Esophagus squamous epithelium (tissue), 5 donors: ENCODE data around the gene CLDN14. TPM values are rescaled to one million over a fixed set of nuclear protein-coding genes. Genes with fewer than 3 reads are reported as not detected.

Source experiments
- DNase-seq: peaks from one replicate; lab custom pipeline; 2025; lab: John Stamatoyannopoulos, UW
- H3K27ac ChIP-seq, 4 donors: fragments of 200-600 bp; sonication (generic); one replicate each; pipeline ENCODE4 v1.5.1; 2016 to 2019; ENCODE audit warnings: mild to moderate bottlenecking in 1 of 4
- H3K27me3 ChIP-seq, 4 donors: fragments of 200-600 bp; sonication (generic); 1 replicate in 3 of 4; 2 replicates in 1 of 4; pipeline versions ENCODE4 v1.5.1 to v1.6.0; 2017 to 2021; ENCODE audit warnings: antibody characterized with exemption in 1 of 4
- H3K36me3 ChIP-seq, 3 donors: fragments of 200-600 bp; sonication (generic); one replicate each; pipeline ENCODE4 v1.5.1; 2016 to 2019
- H3K4me1 ChIP-seq, 3 donors: fragments of 200-600 bp; sonication (generic); one replicate each; pipeline ENCODE4 v1.5.1; 2017 to 2019
- H3K4me3 ChIP-seq, 4 donors: fragments of 200-600 bp; sonication (generic); 1 replicate in 3 of 4; 2 replicates in 1 of 4; pipeline ENCODE4 v1.5.1; 2016 to 2019; ENCODE audit warnings: mild to moderate bottlenecking in 2 of 4, moderate library complexity in 1 of 4
- H3K9me3 ChIP-seq, 3 donors: fragments of 200-600 bp; sonication (generic); one replicate each; pipeline ENCODE4 v1.5.1; 2016 to 2019
- CTCF ChIP-seq, 6 experiments: fragments of 450-650 bp in 4 of 6; fragments of 200-600 bp in 2 of 6; sonication (generic) in 2 of 6; IDR thresholded peaks; one replicate each; pipeline ENCODE4 v1.5.1; 2016 to 2019; ENCODE audit warnings: antibody characterized with exemption in 6 of 6, mild to moderate bottlenecking in 4 of 6, moderate library complexity in 4 of 6
- POLR2A ChIP-seq, 4 donors: fragments of 450-650 bp; IDR thresholded peaks; one replicate each; pipeline ENCODE4 v1.6.1; 2017; ENCODE audit warnings: antibody characterized with exemption in 4 of 4, mild to moderate bottlenecking in 4 of 4, moderate library complexity in 3 of 4
- WGBS, 2 donors: methylation state at CpG; one replicate each; pipeline ENCODE4 v1.1.5; 2018; 5-methylcytosine and 5-hydroxymethylcytosine counted together
- intact Hi-C: fragments of 100-400 bp; cut with DNase I; formaldehyde crosslinking; loops from one replicate; pipeline ENCODE4 v1.15.0; 2022
- total RNA-seq, 4 donors: library from RNA; depleted of rRNA; stranded (reverse); fragments of >200 nt; gene quantifications; one replicate each; pipeline ENCODE4 v1.1.0, GENCODE V29; 2016
- donor health status: DM: yes; HTN: yes; CAD: no.

The CLDN14 gene
- total RNA-seq, 4 donors from 2014 or later, result not detected

GRCh38 chr21:36507397-36508018, 27.6 kb upstream of the CLDN14 start:
- no peak for DNase-seq
- H3K27me3 ChIP-seq, result peaks cover 0 to 4% (median 0%) of the 10 kb centered on the region in 4 donors
- H3K4me1 ChIP-seq, result peaks cover 0 to 55% (median 8%) of the 10 kb centered on the region in 3 donors
- no peak overlapping the region for H3K4me3 ChIP-seq
- intact Hi-C loops, result loop anchor here (10.0 kb wide), 2 partner anchors 197 to 417 kb away; no protein-coding TSS in a partner anchor
- 47 to 51% methylated on average over 9 of the region's 9 CpGs for WGBS, 2 donors
- no peaks in the 10 kb centered on the region for H3K36me3 ChIP-seq
- H3K27ac ChIP-seq, result peak overlapping the region in 1 of 4 donors; percentile 28
- TF ChIP-seq POLR2A (IDR thresholded peaks at IDR 0.05), result no peak
- TF ChIP-seq CTCF (IDR thresholded peaks at IDR 0.05), result no peak
- H3K9me3 ChIP-seq, result no peaks in the 10 kb centered on the region

GRCh38 chr21:36506482-36506881, 26.6 kb upstream of the CLDN14 start:
- peaks cover 0 to 55% (median 8%) of the 10 kb centered on the region in 3 donors for H3K4me1 ChIP-seq
- intact Hi-C loops, result loop anchor here (10.0 kb wide), 2 partner anchors 198 to 418 kb away; no protein-coding TSS in a partner anchor
- DNase-seq, result no peak
- H3K27me3 ChIP-seq, result peaks cover 0 to 4% (median 0%) of the 10 kb centered on the region in 4 donors
- TF ChIP-seq CTCF (IDR thresholded peaks at IDR 0.05), result no peak
- TF ChIP-seq POLR2A (IDR thresholded peaks at IDR 0.05), result no peak
- WGBS, 2 donors, result 78 to 80% methylated on average over 9 of the region's 9 CpGs
- H3K4me3 ChIP-seq, result no peak overlapping the region
- H3K36me3 ChIP-seq, result no peaks in the 10 kb centered on the region
- H3K27ac ChIP-seq, result no peak overlapping the region
- no peaks in the 10 kb centered on the region for H3K9me3 ChIP-seq

GRCh38 chr21:36504067-36505058, 24.4 kb upstream of the CLDN14 start:
- TF ChIP-seq POLR2A (IDR thresholded peaks at IDR 0.05), result no peak
- TF ChIP-seq CTCF (IDR thresholded peaks at IDR 0.05), result peak; percentile 78 to 96 (median 90)
- Histone ChIP-seq H3K4me3 (no peak overlapping the region), H3K27ac (no peak overlapping the region), H3K4me1 (peaks cover 6 to 55% (median 8%) of the 10 kb centered on the region in 3 donors), H3K36me3 (no peaks in the 10 kb centered on the region), H3K9me3 (no peaks in the 10 kb centered on the region), H3K27me3 (peaks cover 0 to 4% (median 0%) of the 10 kb centered on the region in 4 donors)
- intact Hi-C loops, result loop anchor here (10.0 kb wide), 2 partner anchors 200 to 420 kb away; no protein-coding TSS in a partner anchor
- DNase-seq, result no peak
- 31 to 34% methylated on average over 5 of the region's 5 CpGs for WGBS, 2 donors

GRCh38 chr21:36502365-36502764, 22.4 kb upstream of the CLDN14 start:
- 90 to 92% methylated on average over 2 of the region's 2 CpGs for WGBS, 2 donors
- Histone ChIP-seq H3K4me1 (peaks cover 3 to 44% (median 9%) of the 10 kb centered on the region in 3 donors), H3K27me3 (no peaks in the 10 kb centered on the region), H3K9me3 (no peaks in the 10 kb centered on the region), H3K36me3 (no peaks in the 10 kb centered on the region), H3K27ac (no peak overlapping the region), H3K4me3 (no peak overlapping the region)
- intact Hi-C loops, result loop anchor here (10.0 kb wide), 2 partner anchors 202 to 422 kb away; no protein-coding TSS in a partner anchor
- DNase-seq, result no peak
- no peak for TF ChIP-seq POLR2A (IDR thresholded peaks at IDR 0.05)
- no peak for TF ChIP-seq CTCF (IDR thresholded peaks at IDR 0.05)
